Liver (tissue), 9 donors: Measurements from ENCODE around the gene FOXN3. TPM values are rescaled to one million over a fixed set of nuclear protein-coding genes. Genes with fewer than 3 reads are reported as not detected.

ENCODE experiments used
- DNase-seq: peaks from one replicate; pipeline ENCODE4 v3.0.0-alpha.2; 2017; ENCODE audit warnings: low spot score
- H3K27ac ChIP-seq, 2 donors: one replicate each; pipeline ENCODE4 v1.7.0; 2013; ENCODE audit warnings: inconsistent platforms in 2 of 2, low read length in 2 of 2, control low read depth in 1 of 2, low read depth in 1 of 2, mild to moderate bottlenecking in 1 of 2
- H3K27me3 ChIP-seq, 4 donors: one replicate each; pipeline versions ENCODE4 v1.6.1 to v1.7.0; 2013; ENCODE audit warnings: low read length in 3 of 4, inconsistent platforms in 1 of 4, mild to moderate bottlenecking in 1 of 4, moderate library complexity in 1 of 4; ENCODE audit not compliant: control insufficient read depth in 4 of 4, insufficient read depth in 4 of 4
- H3K36me3 ChIP-seq, 4 donors: one replicate each; pipeline versions ENCODE4 v1.6.1 to v1.7.0; 2013; ENCODE audit warnings: low read length in 3 of 4, mild to moderate bottlenecking in 3 of 4, low read depth in 1 of 4, moderate library complexity in 1 of 4; ENCODE audit not compliant: control insufficient read depth in 4 of 4, insufficient read depth in 3 of 4
- H3K4me1 ChIP-seq, 4 donors: one replicate each; pipeline versions ENCODE4 v1.6.1 to v1.7.0; 2013; ENCODE audit warnings: low read length in 3 of 4, mild to moderate bottlenecking in 3 of 4, moderate library complexity in 1 of 4; ENCODE audit not compliant: control insufficient read depth in 4 of 4, insufficient read depth in 4 of 4
- H3K4me3 ChIP-seq, 3 donors: one replicate each; pipeline versions ENCODE4 v1.6.1 to v1.7.0; 2013; ENCODE audit warnings: low read length in 3 of 3, control low read depth in 1 of 3, low read depth in 1 of 3, mild to moderate bottlenecking in 1 of 3
- H3K9ac ChIP-seq, 2 donors: one replicate each; pipeline ENCODE4 v1.7.0; 2013; ENCODE audit warnings: low read length in 2 of 2, mild to moderate bottlenecking in 2 of 2, moderate library complexity in 2 of 2, control low read depth in 1 of 2, low read depth in 1 of 2
- H3K9me3 ChIP-seq, 4 donors: one replicate each; pipeline versions ENCODE4 v1.6.1 to v1.7.0; 2013; ENCODE audit warnings: low read length in 3 of 4; ENCODE audit not compliant: control insufficient read depth in 4 of 4
- CTCF ChIP-seq: fragments of 150-350 bp; IDR thresholded peaks from 2 replicates; pipeline ENCODE4 v1.5.1; 2017; ENCODE audit warnings: improper control_type of control experiment, low read depth, low read length; ENCODE audit not compliant: missing input control
- EGR1 ChIP-seq, 2 donors: IDR thresholded peaks; 2 replicates each; pipeline ENCODE4 v1.6.1; 2016 to 2018; ENCODE audit warnings: antibody characterized with exemption in 2 of 2, low read depth in 2 of 2
- FOXA1 ChIP-seq: IDR thresholded peaks from 2 replicates; pipeline ENCODE4 v1.6.1; 2016; ENCODE audit warnings: antibody characterized with exemption
- GABPA ChIP-seq, 2 donors: IDR thresholded peaks in 1 of 2; conservative IDR thresholded peaks in 1 of 2; 2 replicates each; pipeline ENCODE4 v1.6.1; 2016; ENCODE audit warnings: antibody characterized with exemption in 2 of 2, mild to moderate bottlenecking in 1 of 2, moderate library complexity in 1 of 2
- HNF4G ChIP-seq: IDR thresholded peaks from 2 replicates; pipeline ENCODE4 v1.6.1; 2016; ENCODE audit warnings: antibody characterized with exemption
- JUND ChIP-seq, 2 donors: IDR thresholded peaks; 2 replicates each; pipeline ENCODE4 v1.6.1; 2016; ENCODE audit warnings: antibody characterized with exemption in 2 of 2
- NR2F2 ChIP-seq: IDR thresholded peaks from 2 replicates; pipeline ENCODE4 v1.6.1; 2016; ENCODE audit warnings: antibody characterized with exemption
- RAD21 ChIP-seq, 2 donors: IDR thresholded peaks; 2 replicates each; pipeline ENCODE4 v1.6.1; 2016; ENCODE audit warnings: antibody characterized with exemption in 2 of 2, mild to moderate bottlenecking in 2 of 2
- REST ChIP-seq: IDR thresholded peaks from 2 replicates; pipeline ENCODE4 v1.6.1; 2016; ENCODE audit warnings: antibody characterized with exemption, mild to moderate bottlenecking
- RXRA ChIP-seq, 2 donors: IDR thresholded peaks; 2 replicates each; pipeline ENCODE4 v1.6.1; 2017 to 2018; ENCODE audit warnings: antibody characterized with exemption in 2 of 2, mild to moderate bottlenecking in 1 of 2
- SP1 ChIP-seq: IDR thresholded peaks from 2 replicates; pipeline ENCODE4 v1.6.1; 2018; ENCODE audit warnings: antibody characterized with exemption, mild to moderate bottlenecking
- TAF1 ChIP-seq: conservative IDR thresholded peaks from 2 replicates; pipeline ENCODE4 v1.6.1; 2016; ENCODE audit warnings: antibody characterized with exemption, mild to moderate bottlenecking
- WGBS: extraction: QIAGEN DNeasy Blood & Tissue Kit; methylation state at CpG from one replicate; pipeline ENCODE4 v1.1.7; 2013; 5-methylcytosine and 5-hydroxymethylcytosine counted together
- polyA plus RNA-seq, 2 donors: library from polyadenylated mRNA; stranded (reverse) in 1 of 2; unstranded in 1 of 2; fragments of 200-250 nt in 1 of 2; fragments of >200 nt in 1 of 2; fragmentation: Nextera tagmentation in 1 of 2; extraction: Ambion mirVana in 1 of 2; gene quantifications; one replicate each; pipeline versions ENCODE4 v1.2.1 to v1.2.3, GENCODE V29; 2013 to 2015
- total RNA-seq, 2 donors: library from RNA; depleted of rRNA; stranded (reverse); fragments of >200 nt; gene quantifications; one replicate each; pipeline ENCODE4 v1.2.3, GENCODE V29; 2014
- TF ChIP-seq, protein P1 (sequence below): IDR thresholded peaks from 2 replicates; pipeline ENCODE4 v1.6.1; 2016; ENCODE audit warnings: antibody characterized with exemption
- donor health status: healthy.
- donor health status: healthy.
- donor health status: healthy.
- donor health status: healthy.
- donor health status: healthy.

The FOXN3 gene
- total and polyA plus RNA-seq, 4 donors: 17.8 to 44.8 (median 35.3) TPM

GRCh38 chr14:89384023-89384422 is 33.0 kb downstream of the FOXN3 start:
- Histone ChIP-seq H3K27ac (no peak overlapping the region), H3K4me3 (no peak overlapping the region), H3K27me3 (no peaks in the 10 kb centered on the region), H3K9me3 (no peaks in the 10 kb centered on the region), H3K4me1 (no peaks in the 10 kb centered on the region), H3K36me3 (no peaks in the 10 kb centered on the region), H3K9ac (no peak overlapping the region)
- WGBS: 96% methylated on average over 3 of the region's 3 CpGs
- TF ChIP-seq RAD21 (IDR thresholded peaks at IDR 0.05) (no peak), EGR1 (IDR thresholded peaks at IDR 0.05; ENCODE audit: low read depth in 2 of 2) (no peak), HNF4G (no peak), FOXA1 (no peak), TAF1 (no peak), CTCF (no peak), GABPA (IDR thresholded peaks at IDR 0.05 in 1 of 2, conservative IDR thresholded peaks at IDR 0.05 in 1 of 2) (no peak), NR2F2 (no peak), RXRA (IDR thresholded peaks at IDR 0.05) (no peak), REST (no peak), SP1 (no peak), JUND (IDR thresholded peaks at IDR 0.05) (no peak)
- TF ChIP-seq, protein P1, sequence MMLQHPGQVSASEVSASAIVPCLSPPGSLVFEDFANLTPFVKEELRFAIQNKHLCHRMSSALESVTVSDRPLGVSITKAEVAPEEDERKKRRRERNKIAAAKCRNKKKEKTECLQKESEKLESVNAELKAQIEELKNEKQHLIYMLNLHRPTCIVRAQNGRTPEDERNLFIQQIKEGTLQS: no peak
- DNase-seq: no peak

GRCh38 chr14:89382901-89383845 is 33.9 kb downstream of the FOXN3 start:
- Histone ChIP-seq H3K27me3 (no peaks in the 10 kb centered on the region), H3K27ac (no peak overlapping the region), H3K36me3 (no peaks in the 10 kb centered on the region), H3K4me3 (no peak overlapping the region), H3K4me1 (no peaks in the 10 kb centered on the region), H3K9ac (no peak overlapping the region), H3K9me3 (no peaks in the 10 kb centered on the region)
- TF ChIP-seq TAF1 (no peak), RXRA (IDR thresholded peaks at IDR 0.05) (no peak), CTCF (no peak)
- no peak for DNase-seq
- 88% methylated on average over 14 of the region's 14 CpGs for WGBS
